Natural killer cell (primary cell): ENCODE measurements around the gene EHD2. TPM values are rescaled to one million over a fixed set of nuclear protein-coding genes. Genes with fewer than 3 reads are reported as not detected.
"Not testable (repeated sequence)": the region's sequence is repeated elsewhere in the genome, so short reads cannot be mapped to it uniquely, and the experiment has no call there.

ENCODE experiments used
- ATAC-seq, 3 donors: fragments of 150-1000 bp in 2 of 3; fragments of 200-7000 bp in 1 of 3; cut with Tn5 transposase; 1 replicate in 1 of 3; 2 replicates in 2 of 3; pipeline ENCODE4 v1.10.0; 2021; ENCODE audit warnings: mild to moderate bottlenecking in 2 of 3, moderate library complexity in 2 of 3
- DNase-seq, 2 donors: peaks; one replicate each; pipeline versions ENCODE4 v3.0.0 to v3.0.0-alpha.2; 2013 to 2021; ENCODE audit warnings: mixed read lengths in 1 of 2
- H3K27ac ChIP-seq: one replicate; pipeline ENCODE4 v1.5.1; 2013; ENCODE audit warnings: mild to moderate bottlenecking, low read length
- H3K27me3 ChIP-seq: one replicate; pipeline ENCODE4 v1.6.1; 2013; ENCODE audit warnings: low read length; ENCODE audit not compliant: control insufficient read depth, insufficient read depth
- H3K36me3 ChIP-seq: one replicate; pipeline ENCODE4 v1.6.1; 2013; ENCODE audit warnings: low read length; ENCODE audit not compliant: control insufficient read depth, insufficient read depth
- H3K4me1 ChIP-seq: one replicate; pipeline ENCODE4 v1.6.1; 2013; ENCODE audit warnings: low read length; ENCODE audit not compliant: control insufficient read depth, insufficient read depth
- H3K4me3 ChIP-seq: one replicate; pipeline ENCODE4 v1.5.1; 2013; ENCODE audit warnings: low read length
- H3K9me3 ChIP-seq: one replicate; pipeline ENCODE4 v1.6.1; 2013; ENCODE audit warnings: low read length; ENCODE audit not compliant: control insufficient read depth, insufficient read depth
- H3K27ac Mint-ChIP-seq, 2 donors: one replicate each; pipeline ENCODE4 v1.8.0; 2022; ENCODE audit warnings: mild to moderate bottlenecking in 2 of 2, mixed read lengths in 2 of 2, moderate library complexity in 1 of 2
- H3K27me3 Mint-ChIP-seq, 2 donors: one replicate each; pipeline ENCODE4 v1.8.0; 2022; ENCODE audit warnings: low read depth in 2 of 2, mixed read lengths in 2 of 2
- H3K36me3 Mint-ChIP-seq: one replicate; pipeline ENCODE4 v1.8.0; 2022; ENCODE audit warnings: mixed read lengths
- H3K4me1 Mint-ChIP-seq, 2 donors: one replicate each; pipeline ENCODE4 v1.8.0; 2022; ENCODE audit warnings: mixed read lengths in 2 of 2
- H3K4me3 Mint-ChIP-seq: one replicate; pipeline ENCODE4 v1.8.0; 2022; ENCODE audit warnings: mild to moderate bottlenecking, moderate library complexity, mixed read lengths
- H3K9me3 Mint-ChIP-seq, 2 donors: one replicate each; pipeline ENCODE4 v1.8.0; 2022; ENCODE audit warnings: mixed read lengths in 2 of 2
- CTCF ChIP-seq: fragments of 200-600 bp; IDR thresholded peaks from one replicate; pipeline ENCODE4 v1.8.0; 2022; ENCODE audit warnings: antibody characterized with exemption
- WGBS: methylation state at CpG from one replicate; pipeline ENCODE4 v1.1.7; 2013; ENCODE audit warnings: missing lambda C conversion rate; ENCODE audit not compliant: insufficient coverage; 5-methylcytosine and 5-hydroxymethylcytosine counted together
- intact Hi-C: fragments of 100-400 bp; cut with micrococcal nuclease; formaldehyde crosslinking; loops from one replicate; pipeline ENCODE4 v1.14.2; 2022
- total RNA-seq, 4 donors: library from RNA; stranded (reverse); fragments of 120-200 nt in 1 of 4; gene quantifications; one replicate each; pipeline versions ENCODE4 v1.2.3 to v1.2.4, GENCODE V29; 2013 to 2022

The EHD2 gene
- total RNA-seq, 3 donors from 2014 or later (not counting 1 experiment from before 2014, with no cell fraction given), result 0.09 to 0.40 (median 0.12) TPM

GRCh38 chr19:47745010-47745901, 32.0 kb downstream of the EHD2 start, which contains the start of gene NOP53:
NOP53 (plus strand) TSS chr19:47745546; CDS start chr19:47745560, 14 bp downstream.
- H3K9me3 Mint-ChIP-seq, result no peaks in the 10 kb centered on the region
- H3K36me3 Mint-ChIP-seq, result no peaks in the 10 kb centered on the region
- ATAC-seq, result peak; percentile 84 to 91 (median 86)
- H3K27ac Mint-ChIP-seq, result peak within 1 kb of the TSS; percentile 98 to 99
- peak; percentile 98 for DNase-seq
- Histone ChIP-seq H3K27ac (peak within 1 kb of the TSS; percentile 91), H3K9me3 (no peaks in the 10 kb centered on the region), H3K36me3 (peaks cover 24% of the 10 kb centered on the region), H3K4me3 (peak within 1 kb of the TSS; percentile 75), H3K27me3 (no peaks in the 10 kb centered on the region), H3K4me1 (peaks cover 41% of the 10 kb centered on the region)
- WGBS, result 4% methylated on average over 49 of the region's 53 CpGs
- H3K4me1 Mint-ChIP-seq, result peaks cover 19 to 22% of the 10 kb centered on the region in 2 donors
- no peaks in the 10 kb centered on the region for H3K27me3 Mint-ChIP-seq
- peak within 1 kb of the TSS; percentile 100 for H3K4me3 Mint-ChIP-seq
- intact Hi-C loops, result no loop called here
- no peak for TF ChIP-seq CTCF

GRCh38 chr19:47746129-47746528, 32.9 kb downstream of the EHD2 start:
- DNase-seq, H3K9me3 ChIP-seq, H3K36me3 Mint-ChIP-seq, H3K27ac ChIP-seq, intact Hi-C loops, H3K9me3 Mint-ChIP-seq, H3K27me3 Mint-ChIP-seq, H3K27me3 ChIP-seq, ATAC-seq: not testable (repeated sequence)
- Histone ChIP-seq H3K4me1 (peaks cover 41% of the 10 kb centered on the region), H3K4me3 (peak overlapping the region; percentile 75), H3K36me3 (peaks cover 33% of the 10 kb centered on the region)
- Mint-ChIP-seq H3K27ac (peak overlapping the region; percentile 98 to 99), H3K4me3 (peak overlapping the region; percentile 100), H3K4me1 (peaks cover 19 to 27% of the 10 kb centered on the region in 2 donors)
- 84% methylated on average over 17 of the region's 17 CpGs for WGBS

GRCh38 chr19:47749326-47749725, 36.1 kb downstream of the EHD2 start:
- WGBS, result 16% methylated on average over 3 of the region's 3 CpGs
- Histone ChIP-seq H3K9me3 (no peaks in the 10 kb centered on the region), H3K27me3 (no peaks in the 10 kb centered on the region), H3K4me1 (peaks cover 27% of the 10 kb centered on the region), H3K27ac (no peak overlapping the region), H3K36me3 (peaks cover 60% of the 10 kb centered on the region), H3K4me3 (no peak overlapping the region)
- intact Hi-C loops, result no loop called here
- Mint-ChIP-seq H3K27ac (peak overlapping the region in 1 of 2 donors; percentile 60), H3K4me3 (no peak overlapping the region), H3K36me3 (no peaks in the 10 kb centered on the region), H3K9me3 (no peaks in the 10 kb centered on the region), H3K4me1 (peaks cover 19 to 27% of the 10 kb centered on the region in 2 donors), H3K27me3 (no peaks in the 10 kb centered on the region)
- ATAC-seq (no peak), DNase-seq (no peak)
- TF ChIP-seq CTCF, result no peak

GRCh38 chr19:47750752-47751151, 37.5 kb downstream of the EHD2 start:
- TF ChIP-seq CTCF, result no peak
- Mint-ChIP-seq H3K27ac (no peak overlapping the region), H3K4me1 (peaks cover 11 to 20% of the 10 kb centered on the region in 2 donors), H3K4me3 (no peak overlapping the region), H3K36me3 (no peaks in the 10 kb centered on the region), H3K9me3 (no peaks in the 10 kb centered on the region), H3K27me3 (no peaks in the 10 kb centered on the region)
- 96% methylated on average over 18 of the region's 18 CpGs for WGBS
- Histone ChIP-seq H3K4me3 (no peak overlapping the region), H3K27me3 (no peaks in the 10 kb centered on the region), H3K9me3 (no peaks in the 10 kb centered on the region), H3K36me3 (peaks cover 71% of the 10 kb centered on the region), H3K4me1 (peaks cover 20% of the 10 kb centered on the region), H3K27ac (no peak overlapping the region)
- intact Hi-C loops, result no loop called here
- ATAC-seq (no peak), DNase-seq (no peak)
